KMS-11 (cell line): ENCODE data around the gene NRXN3.

Experiments used
- H2AFZ ChIP-seq: fragments of 200-600 bp; sonication (generic); 2 replicates; pipeline ENCODE4 v1.6.1; 2016; ENCODE audit warnings: antibody characterized with exemption, mixed run types, low read depth
- H3K27ac ChIP-seq: fragments of 200-600 bp; sonication (generic); 2 replicates; pipeline ENCODE4 v1.6.1; 2016; ENCODE audit warnings: mild to moderate bottlenecking, mixed run types
- H3K27me3 ChIP-seq: fragments of 200-600 bp; sonication (generic); 2 replicates; pipeline ENCODE4 v1.6.1; 2017; ENCODE audit warnings: mild to moderate bottlenecking, low read depth, mixed run types, moderate library complexity; ENCODE audit not compliant: insufficient read depth
- H3K36me3 ChIP-seq: fragments of 200-600 bp; sonication (generic); 2 replicates; pipeline ENCODE4 v1.6.1; 2017; ENCODE audit warnings: mild to moderate bottlenecking, mixed run types; ENCODE audit not compliant: insufficient read depth
- H3K4me1 ChIP-seq: fragments of 200-600 bp; sonication (generic); 2 replicates; pipeline ENCODE4 v1.6.1; 2016; ENCODE audit warnings: mild to moderate bottlenecking, low read depth, mixed run types; ENCODE audit not compliant: poor library complexity, severe bottlenecking
- H3K4me2 ChIP-seq: fragments of 200-600 bp; sonication (generic); 2 replicates; pipeline ENCODE4 v1.7.0; 2016; ENCODE audit warnings: mild to moderate bottlenecking, mixed run types
- H3K4me3 ChIP-seq: fragments of 200-600 bp; sonication (generic); IDR thresholded peaks from 2 replicates; pipeline ENCODE4 v1.6.1; 2017; ENCODE audit warnings: low read depth, low read length, mixed read lengths; ENCODE audit not compliant: insufficient read depth
- H3K79me2 ChIP-seq: fragments of 200-600 bp; sonication (generic); 2 replicates; pipeline ENCODE4 v1.6.1; 2016; ENCODE audit warnings: low read depth, mixed run types; ENCODE audit not compliant: insufficient read depth
- H3K9ac ChIP-seq: fragments of 200-600 bp; sonication (generic); 2 replicates; pipeline ENCODE4 v1.6.1; 2016; ENCODE audit warnings: mild to moderate bottlenecking, mixed run types
- H4K20me1 ChIP-seq: fragments of 200-600 bp; sonication (generic); 2 replicates; pipeline ENCODE4 v1.6.1; 2016; ENCODE audit warnings: mild to moderate bottlenecking, mixed run types; ENCODE audit not compliant: insufficient read depth
- TF ChIP-seq, protein P1 (sequence below): fragments of 200-600 bp; sonication (generic); conservative IDR thresholded peaks from 2 replicates; pipeline ENCODE4 v1.6.1; 2017; ENCODE audit warnings: low read depth, mild to moderate bottlenecking, antibody characterized with exemption, low read length, moderate library complexity, mixed read lengths

Gene NRXN3

DNA sequence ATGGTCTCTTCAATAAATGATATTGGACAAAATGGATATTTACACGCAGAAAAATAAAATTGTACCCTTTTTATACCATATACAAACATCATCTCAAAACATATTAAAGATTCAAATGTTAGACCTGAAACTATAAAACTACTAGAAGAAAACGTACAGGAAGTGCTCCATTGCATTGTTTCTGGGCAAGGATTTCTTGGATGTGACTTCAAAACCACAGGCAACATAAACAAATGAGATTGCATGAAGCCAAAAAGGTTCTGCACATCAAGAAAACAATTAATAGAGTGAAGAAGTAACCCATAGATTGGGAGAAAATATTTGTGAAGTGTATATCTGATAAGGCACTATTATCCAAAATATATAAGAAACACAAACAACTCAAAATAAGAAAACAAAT lies 812.4 kb downstream of the NRXN3 start:
- Histone ChIP-seq H3K4me2 (no peak overlapping the region), H4K20me1 (no peaks in the 10 kb centered on the region), H3K4me1 (no peaks in the 10 kb centered on the region), H3K27ac (no peak overlapping the region), H3K9ac (no peak overlapping the region), H3K36me3 (no peaks in the 10 kb centered on the region), H3K27me3 (no peaks in the 10 kb centered on the region), H3K79me2 (no peaks in the 10 kb centered on the region), H2AFZ (no peak overlapping the region), H3K4me3 (no peak overlapping the region)
- TF ChIP-seq, protein P1, sequence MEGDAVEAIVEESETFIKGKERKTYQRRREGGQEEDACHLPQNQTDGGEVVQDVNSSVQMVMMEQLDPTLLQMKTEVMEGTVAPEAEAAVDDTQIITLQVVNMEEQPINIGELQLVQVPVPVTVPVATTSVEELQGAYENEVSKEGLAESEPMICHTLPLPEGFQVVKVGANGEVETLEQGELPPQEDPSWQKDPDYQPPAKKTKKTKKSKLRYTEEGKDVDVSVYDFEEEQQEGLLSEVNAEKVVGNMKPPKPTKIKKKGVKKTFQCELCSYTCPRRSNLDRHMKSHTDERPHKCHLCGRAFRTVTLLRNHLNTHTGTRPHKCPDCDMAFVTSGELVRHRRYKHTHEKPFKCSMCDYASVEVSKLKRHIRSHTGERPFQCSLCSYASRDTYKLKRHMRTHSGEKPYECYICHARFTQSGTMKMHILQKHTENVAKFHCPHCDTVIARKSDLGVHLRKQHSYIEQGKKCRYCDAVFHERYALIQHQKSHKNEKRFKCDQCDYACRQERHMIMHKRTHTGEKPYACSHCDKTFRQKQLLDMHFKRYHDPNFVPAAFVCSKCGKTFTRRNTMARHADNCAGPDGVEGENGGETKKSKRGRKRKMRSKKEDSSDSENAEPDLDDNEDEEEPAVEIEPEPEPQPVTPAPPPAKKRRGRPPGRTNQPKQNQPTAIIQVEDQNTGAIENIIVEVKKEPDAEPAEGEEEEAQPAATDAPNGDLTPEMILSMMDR, result no peak

DNA sequence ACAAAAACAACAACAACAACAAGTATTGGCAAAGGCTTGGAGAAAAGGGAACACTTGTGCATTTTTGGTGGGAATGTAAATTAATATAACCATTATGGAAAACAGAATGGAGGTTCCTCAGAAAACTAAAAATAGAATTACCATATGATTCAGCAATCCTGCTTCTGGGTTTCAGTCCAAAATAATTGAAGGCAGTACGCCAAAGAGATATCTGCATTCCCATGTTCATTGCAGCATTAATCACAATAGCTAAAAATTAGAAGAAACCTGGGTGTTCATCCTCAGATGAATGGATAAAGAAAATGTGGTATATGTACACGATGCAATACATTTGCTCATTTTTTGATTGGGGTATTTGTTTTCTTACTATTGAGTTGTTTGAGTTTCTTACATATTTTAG lies 813.0 kb downstream of the NRXN3 start:
- Histone ChIP-seq H4K20me1 (no peaks in the 10 kb centered on the region), H3K4me1 (no peaks in the 10 kb centered on the region), H3K4me2 (no peak overlapping the region), H3K36me3 (no peaks in the 10 kb centered on the region), H2AFZ (no peak overlapping the region), H3K9ac (no peak overlapping the region), H3K27ac (no peak overlapping the region), H3K27me3 (no peaks in the 10 kb centered on the region), H3K4me3 (no peak overlapping the region), H3K79me2 (no peaks in the 10 kb centered on the region)
- TF ChIP-seq, protein P1, result no peak

DNA sequence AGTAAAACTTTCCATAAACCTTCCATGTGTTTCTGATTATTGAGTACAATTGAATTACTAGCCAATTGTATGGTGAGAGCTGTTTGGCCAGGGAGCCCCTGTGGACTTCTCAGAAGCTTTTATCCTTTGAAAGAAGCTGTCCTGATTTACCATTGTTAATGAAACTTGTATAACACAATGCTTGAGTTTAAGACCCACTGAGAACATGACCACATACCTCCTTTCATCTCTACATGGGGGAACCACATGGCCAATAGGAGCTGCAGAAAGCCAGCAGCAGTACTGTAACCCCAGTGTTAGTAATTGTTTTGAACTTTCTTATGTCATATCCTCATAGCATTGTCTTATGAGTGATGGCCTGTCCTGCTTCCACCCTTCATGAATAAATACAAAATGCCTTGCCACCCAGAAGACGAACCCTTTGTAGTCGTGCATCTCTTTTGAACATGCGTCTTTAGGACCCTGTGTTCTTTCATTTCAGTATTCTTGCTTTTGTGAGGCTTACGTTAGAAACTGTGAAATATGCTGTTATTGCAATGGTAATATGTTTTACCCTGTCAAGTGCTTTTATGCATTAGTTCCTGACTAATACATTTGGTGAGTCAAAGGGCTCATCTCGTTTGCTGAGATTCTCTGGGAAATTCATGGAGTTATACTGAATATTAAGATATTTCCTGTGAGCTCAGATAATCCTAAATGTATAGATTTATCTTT lies 815.7 kb downstream of the NRXN3 start:
- TF ChIP-seq, protein P1, result no peak
- Histone ChIP-seq H3K79me2 (no peaks in the 10 kb centered on the region), H3K27me3 (no peaks in the 10 kb centered on the region), H3K9ac (no peak overlapping the region), H4K20me1 (no peaks in the 10 kb centered on the region), H3K27ac (no peak overlapping the region), H3K4me2 (no peak overlapping the region), H3K4me3 (no peak overlapping the region), H3K36me3 (no peaks in the 10 kb centered on the region), H2AFZ (no peak overlapping the region), H3K4me1 (no peaks in the 10 kb centered on the region)

DNA sequence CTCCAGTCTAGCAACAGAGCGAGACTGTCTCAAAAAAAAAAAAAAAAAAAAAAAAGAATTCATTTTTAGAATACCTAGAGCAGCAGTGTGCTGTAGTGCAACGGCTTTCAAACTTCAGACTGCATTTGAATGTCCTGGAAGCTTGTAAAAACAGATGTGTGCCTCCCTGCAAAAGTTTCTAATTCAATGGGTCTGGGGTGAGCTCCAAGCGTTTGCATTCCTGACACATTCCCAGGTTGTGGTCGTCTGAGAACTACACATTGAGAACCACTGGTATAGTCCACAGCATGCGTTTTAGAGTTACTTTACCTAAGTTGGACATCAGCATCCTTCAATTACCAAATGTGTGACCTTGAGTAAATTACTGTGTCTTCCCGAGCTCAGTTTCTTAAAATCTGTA lies 816.8 kb downstream of the NRXN3 start:
- Histone ChIP-seq H3K4me1 (no peaks in the 10 kb centered on the region), H4K20me1 (no peaks in the 10 kb centered on the region), H3K27ac (no peak overlapping the region), H3K27me3 (no peaks in the 10 kb centered on the region), H3K9ac (no peak overlapping the region), H3K36me3 (no peaks in the 10 kb centered on the region), H3K79me2 (no peaks in the 10 kb centered on the region), H2AFZ (no peak overlapping the region), H3K4me3 (no peak overlapping the region), H3K4me2 (no peak overlapping the region)
- TF ChIP-seq, protein P1, result no peak
